Ramos (cell line): Measurements from ENCODE around the gene TFF3.

ENCODE experiments used
- in situ Hi-C: fragments of 300-500 bp; cut with MboI; formaldehyde crosslinking; loops from one replicate; pipeline ENCODE4 v1.14.3; 2022; ENCODE audit warnings: low sequenced_read_pairs; ENCODE audit not compliant: unreplicated experiment

TFF3 gene

GRCh38 chr21:42347601-42348327 is 32.6 kb upstream of the TFF3 start:
- in situ Hi-C loops: no loop called here

DNA sequence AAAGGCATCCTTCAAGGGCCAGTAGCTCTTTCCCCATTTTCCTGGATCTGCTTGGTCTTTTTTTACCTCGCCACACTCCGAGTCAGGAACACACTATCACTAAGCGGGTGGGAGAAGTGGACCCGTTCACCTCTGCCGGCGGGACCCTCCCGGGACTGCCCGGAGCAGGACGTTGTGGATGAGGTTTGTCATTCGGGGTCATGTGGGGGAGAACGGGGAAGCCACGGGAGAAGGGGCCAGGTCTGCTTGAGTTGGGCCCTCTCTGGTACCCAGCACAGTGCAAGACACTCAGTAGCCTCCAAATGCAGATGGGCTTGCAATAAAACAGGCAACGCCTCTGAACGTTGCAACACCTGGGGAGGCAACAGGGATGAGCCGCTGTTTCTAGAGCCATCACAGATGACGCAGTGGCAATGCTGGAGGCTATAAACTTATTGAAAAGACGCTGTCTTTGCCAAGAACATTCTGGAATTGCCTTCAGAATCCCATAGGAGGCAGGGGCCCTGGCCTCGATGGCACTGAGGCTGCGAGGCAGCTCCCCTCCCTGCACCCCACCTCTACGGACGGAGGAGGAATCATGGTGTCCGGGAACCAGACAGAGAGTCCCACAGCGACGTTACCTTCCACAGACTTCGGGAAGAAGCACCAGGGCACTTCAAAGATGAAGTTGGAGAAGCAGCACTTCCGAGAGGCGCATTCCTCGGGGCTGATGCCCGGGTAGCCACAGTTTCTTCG is 31.8 kb upstream of the TFF3 start:
- in situ Hi-C loops: no loop called here

- in situ Hi-C loops: no loop called here
These were observed 31.2 kb upstream of the TFF3 start for GRCh38 chr21:42346441-42346840.

- in situ Hi-C loops: no loop called here
These were observed 29.4 kb upstream of the TFF3 start for GRCh38 chr21:42344631-42345030.

GRCh38 chr21:42343963-42344510 is 28.8 kb upstream of the TFF3 start:
- in situ Hi-C loops: no loop called here

GRCh38 chr21:42343556-42343955 is 28.3 kb upstream of the TFF3 start:
- in situ Hi-C loops: no loop called here

DNA sequence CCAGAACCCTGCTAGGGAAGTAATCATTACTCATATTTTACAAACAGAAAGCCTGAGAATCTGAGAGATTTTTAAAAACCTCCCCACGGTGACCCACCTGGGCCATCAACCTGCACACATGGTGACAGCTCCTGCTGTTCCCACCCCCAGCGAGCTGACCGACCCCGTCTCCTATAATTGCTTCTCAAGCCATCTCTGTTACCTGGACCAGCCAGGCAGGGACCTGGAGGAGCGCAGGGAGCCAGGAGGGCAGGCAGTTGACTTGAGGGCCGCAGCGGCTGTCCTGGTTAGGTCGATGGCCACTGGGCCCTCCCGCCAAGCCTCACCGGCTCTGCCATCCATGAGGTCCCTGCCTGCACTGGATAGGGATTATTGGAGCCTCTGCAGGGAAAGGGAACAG is 27.9 kb upstream of the TFF3 start:
- in situ Hi-C loops: no loop called here

DNA sequence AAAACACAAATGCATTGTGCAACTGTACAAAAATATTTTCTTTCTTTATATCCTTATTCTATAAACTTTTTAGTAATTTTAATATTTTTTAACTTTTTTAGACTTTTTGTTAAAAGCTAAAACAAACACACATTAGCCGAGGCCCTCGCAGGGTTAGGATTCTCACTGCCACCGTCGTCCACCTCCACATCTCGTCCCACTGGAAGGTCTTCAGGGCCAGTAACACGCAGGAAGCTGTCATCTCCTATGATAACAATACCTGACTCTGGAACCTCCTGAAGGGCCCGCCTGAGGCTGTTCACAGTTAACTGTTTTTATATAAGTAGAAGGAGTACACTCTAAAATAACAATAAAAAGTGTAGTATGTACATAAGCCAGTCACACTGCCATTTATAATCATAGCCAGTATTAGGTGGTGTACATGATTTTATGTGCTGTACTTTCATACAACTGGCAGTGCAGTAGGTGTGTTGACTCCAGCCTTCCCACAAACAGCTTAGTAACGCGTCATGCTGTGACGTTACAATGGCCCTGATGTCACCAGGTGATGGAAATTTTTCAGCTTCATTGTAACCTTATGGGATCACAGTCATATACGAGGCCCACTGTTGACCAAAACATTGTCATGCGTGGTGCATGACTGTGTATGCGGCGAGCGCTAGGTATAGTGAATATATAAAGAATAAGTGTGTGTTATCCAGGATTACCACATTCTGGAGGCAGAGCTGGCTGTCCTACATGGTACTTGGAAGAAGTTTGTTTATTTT is 26.8 kb upstream of the TFF3 start:
- in situ Hi-C loops: no loop called here

DNA sequence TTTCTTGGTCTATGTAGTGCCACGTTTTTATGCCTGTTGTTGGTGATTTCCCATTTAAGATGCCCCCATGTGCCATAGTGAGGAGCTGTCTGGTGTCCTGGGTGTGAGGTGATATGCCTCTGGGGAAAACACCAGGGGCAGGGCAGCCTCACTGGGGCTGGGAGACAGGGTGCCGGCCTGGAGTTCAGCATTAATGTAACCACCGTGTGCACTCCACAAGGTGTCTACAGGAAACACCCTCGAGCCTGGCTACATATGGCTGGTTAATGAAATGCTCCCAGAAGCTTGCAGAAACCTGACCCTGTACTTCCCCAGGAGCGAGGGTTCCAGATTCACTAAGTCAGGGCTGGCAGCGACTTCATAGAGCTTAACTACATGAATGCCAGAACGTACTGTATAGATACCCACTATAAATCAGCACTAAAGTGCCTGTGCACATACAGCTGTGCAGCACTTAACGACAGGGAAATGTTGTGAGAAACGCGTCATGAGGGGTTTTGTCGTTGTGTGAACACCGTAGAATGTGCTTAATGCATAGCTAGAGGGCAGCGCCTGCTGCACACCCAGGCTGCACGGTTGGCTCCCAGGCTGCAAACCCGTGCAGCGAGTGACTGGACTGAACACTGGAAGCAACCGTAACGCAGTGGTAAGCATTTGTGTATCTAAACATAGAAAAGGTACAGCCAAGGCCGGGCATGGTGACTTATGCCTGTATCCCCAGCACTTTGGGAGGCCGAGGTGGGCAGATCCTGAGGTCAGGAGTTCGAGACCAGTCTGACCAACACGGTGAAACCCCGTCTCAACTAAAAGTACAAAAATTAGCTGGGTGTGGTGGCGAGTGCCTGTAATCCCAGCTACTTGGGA is 25.2 kb upstream of the TFF3 start:
- in situ Hi-C loops: no loop called here

DNA sequence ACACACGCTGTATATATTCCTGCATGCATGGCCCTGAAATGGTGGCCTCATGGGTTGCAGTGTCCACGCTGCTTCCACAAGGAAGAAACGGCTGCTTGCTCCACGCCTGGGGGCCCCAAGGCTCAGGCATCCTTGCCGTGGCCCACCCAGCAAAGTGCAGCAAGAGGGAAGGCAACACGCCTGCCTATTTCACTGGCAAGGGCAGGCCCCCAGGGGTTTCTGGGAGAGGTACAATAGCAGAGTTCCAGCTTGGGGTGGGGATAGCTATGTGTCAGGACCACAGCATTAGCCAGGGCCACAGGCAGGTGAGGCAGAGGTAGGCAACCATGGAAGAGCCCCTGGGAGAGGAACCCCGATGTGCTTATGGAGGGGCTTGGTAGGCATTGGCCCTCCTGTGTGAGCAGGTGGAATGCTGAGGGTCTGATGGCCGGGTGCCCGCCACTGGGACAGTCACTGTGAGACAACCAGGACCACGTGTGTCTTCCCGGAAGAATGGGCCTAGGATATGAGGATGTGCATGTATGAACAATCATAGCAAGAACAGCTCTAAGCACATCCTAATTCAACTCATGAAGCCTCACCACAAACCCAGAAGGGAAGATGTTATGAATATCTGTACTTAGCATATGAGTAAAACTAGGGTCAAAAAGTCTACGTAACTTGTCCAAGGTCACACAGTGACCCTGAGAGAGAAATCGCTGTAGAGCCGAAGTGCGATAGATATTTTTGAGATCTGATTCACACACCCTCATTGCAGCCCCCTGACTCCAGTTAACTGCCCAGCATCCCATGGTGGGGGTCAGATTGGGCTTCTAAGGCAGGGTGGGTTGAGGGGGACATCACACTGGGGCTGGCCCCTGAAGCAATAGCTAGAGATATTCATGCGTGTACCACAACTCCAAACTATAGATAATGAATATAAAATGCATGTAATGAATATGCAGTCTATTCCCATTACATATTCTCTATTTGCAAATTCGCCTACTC is 23.8 kb upstream of the TFF3 start:
- in situ Hi-C loops: no loop called here

GRCh38 chr21:42337830-42338728 is 22.9 kb upstream of the TFF3 start:
- in situ Hi-C loops: no loop called here

DNA sequence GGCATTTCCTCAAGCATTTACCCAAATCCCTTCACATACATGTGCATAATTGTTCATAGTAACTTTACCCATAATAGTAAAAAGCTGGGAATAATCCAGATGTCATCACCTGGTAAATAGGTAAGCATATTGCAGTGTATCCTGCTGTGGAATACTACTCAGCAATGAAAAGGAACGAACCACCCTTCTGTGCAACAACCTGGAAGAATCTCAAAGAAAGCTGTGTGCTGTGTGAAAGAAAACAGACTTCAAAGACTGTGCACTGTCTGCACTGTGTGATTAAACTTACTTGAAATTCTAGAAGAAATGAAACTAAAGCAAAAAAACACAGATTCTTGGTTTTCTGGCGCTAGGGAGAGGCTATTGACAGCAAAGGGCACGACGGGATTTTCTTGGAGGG is 22.1 kb upstream of the TFF3 start:
- in situ Hi-C loops: no loop called here

DNA sequence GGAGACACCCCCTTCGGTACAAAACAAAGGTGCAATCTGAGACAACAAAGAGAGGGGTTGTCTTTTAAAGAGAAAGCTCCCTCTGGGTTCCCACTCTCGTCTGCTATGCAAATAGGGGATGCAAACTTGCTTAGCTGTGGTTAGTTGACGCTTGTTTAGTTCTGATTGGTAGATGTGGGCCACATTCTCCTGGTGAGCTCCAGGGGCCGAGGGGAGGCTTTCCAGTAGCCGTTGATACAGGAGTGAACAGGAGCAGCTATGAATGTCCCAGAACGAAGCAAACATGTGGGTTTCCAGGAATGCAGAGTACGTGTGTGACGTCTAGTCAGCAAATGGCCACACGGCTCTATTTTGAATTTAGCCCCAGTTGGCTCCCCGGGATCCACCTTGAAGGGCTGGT is 20.8 kb upstream of the TFF3 start:
- in situ Hi-C loops: no loop called here

DNA sequence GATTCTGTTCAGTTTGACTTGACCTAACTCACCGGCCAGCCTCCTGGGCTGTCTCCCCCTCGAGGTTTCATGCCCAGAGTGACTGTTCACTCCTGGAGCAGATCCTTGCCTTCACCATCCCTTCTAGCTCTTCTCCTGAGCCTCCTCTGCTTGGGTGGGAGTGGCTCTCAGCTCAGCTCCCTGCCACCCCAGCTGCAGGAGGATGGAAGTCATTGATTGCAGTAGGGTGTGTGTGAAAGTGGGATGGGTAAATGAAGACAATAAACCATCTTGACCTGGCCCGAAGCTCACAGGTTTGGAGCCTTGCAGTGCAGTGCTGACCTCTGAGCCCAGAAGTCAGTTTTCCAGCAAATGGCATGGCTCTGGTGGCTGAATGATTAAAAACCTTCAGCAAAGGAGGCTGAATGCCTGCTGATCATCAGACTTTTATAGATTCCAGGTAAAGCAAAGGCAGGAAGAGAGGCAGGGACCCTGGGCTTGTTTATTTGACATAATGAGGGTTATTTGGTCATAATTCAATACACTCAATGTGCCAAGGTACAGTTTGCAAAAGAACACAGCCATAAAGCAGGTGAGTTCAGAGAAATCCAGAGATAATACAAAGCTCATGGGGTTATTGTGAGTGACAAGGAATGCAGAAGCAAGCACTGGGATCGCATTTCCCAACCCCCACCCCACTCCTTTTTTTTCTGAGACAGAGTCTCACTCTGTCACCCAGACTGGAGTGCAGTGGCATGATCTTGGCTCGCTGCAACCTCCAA is 17.5 kb upstream of the TFF3 start:
- in situ Hi-C loops: no loop called here

GRCh38 chr21:42331660-42332059 is 16.5 kb upstream of the TFF3 start:
- in situ Hi-C loops: no loop called here

GRCh38 chr21:42330380-42331371 is 15.5 kb upstream of the TFF3 start:
- in situ Hi-C loops: no loop called here
